IMR-90 (cell line): ENCODE measurements around the gene PLPP4. TPM values are rescaled to one million over a fixed set of nuclear protein-coding genes. Genes with fewer than 3 reads are reported as not detected.

Experiments
- ATAC-seq: fragments of 200-7000 bp; cut with Tn5 transposase; 2 replicates; pipeline ENCODE4 v1.9.1; 2020; ENCODE audit warnings: low read depth, mild to moderate bottlenecking, moderate library complexity
- BruUV-seq: library from RNA; stranded (reverse); fragments of 400-500 nt; replicated peaks from 2 replicates; lab custom pipeline; 2021; lab: Mats Ljungman, UMichigan
- CTCF ChIA-PET: fragments of 300-600 bp; formaldehyde crosslinking; extraction: SDS; loops from one replicate; lab custom pipeline; 2021; ENCODE audit warnings: antibody characterized with exemption; lab: Yijun Ruan, JAX
- POLR2A ChIA-PET: fragments of 300-600 bp; sonication (Branson Sonifier 250); formaldehyde crosslinking; loops from one replicate; lab custom pipeline; 2022; ENCODE audit warnings: antibody characterized with exemption; ENCODE audit not compliant: unreplicated experiment; lab: Charles Lee
- DNase-seq: peaks from one replicate; pipeline ENCODE4 v3.0.0; 2013
- H2AFZ ChIP-seq: replicated peaks from 2 replicates; pipeline ENCODE3; 2013; ENCODE audit warnings: low read length, mild to moderate bottlenecking; ENCODE audit not compliant: poor library complexity
- H2AK5ac ChIP-seq: 2 replicates; pipeline ENCODE4 v1.6.1; 2013; ENCODE audit warnings: low read depth, low read length, inconsistent platforms
- H2AK9ac ChIP-seq: replicated peaks from 2 replicates; pipeline ENCODE3; 2013; ENCODE audit warnings: mild to moderate bottlenecking, low read depth, low read length, moderate library complexity; ENCODE audit not compliant: poor library complexity
- H2BK120ac ChIP-seq: 2 replicates; pipeline ENCODE4 v1.6.1; 2013; ENCODE audit warnings: low read depth, low read length, inconsistent platforms
- H2BK15ac ChIP-seq: 3 replicates; pipeline ENCODE4 v1.6.1; 2013; ENCODE audit warnings: low read depth, low read length, inconsistent platforms
- H2BK20ac ChIP-seq: 2 replicates; pipeline ENCODE4 v1.6.1; 2013; ENCODE audit warnings: low read depth, mild to moderate bottlenecking, inconsistent platforms, low read length, moderate library complexity
- H2BK5ac ChIP-seq: 2 replicates; pipeline ENCODE4 v1.6.1; 2013; ENCODE audit warnings: mild to moderate bottlenecking, low read depth, low read length, inconsistent platforms; ENCODE audit not compliant: poor library complexity, severe bottlenecking
- H3K14ac ChIP-seq: replicated peaks from 2 replicates; pipeline ENCODE4 v1.6.1; 2013; ENCODE audit warnings: low read depth, low read length, inconsistent platforms
- H3K18ac ChIP-seq: 2 replicates; pipeline ENCODE4 v1.6.1; 2013; ENCODE audit warnings: low read depth, low read length, control low read depth
- H3K23ac ChIP-seq: 2 replicates; pipeline ENCODE4 v1.6.1; 2013; ENCODE audit warnings: low read depth, low read length, inconsistent platforms
- H3K27ac ChIP-seq: 2 replicates; pipeline ENCODE4 v1.5.1; 2013; ENCODE audit warnings: mild to moderate bottlenecking, control low read depth, low read length; ENCODE audit not compliant: insufficient read depth
- H3K27me3 ChIP-seq: 2 replicates; pipeline ENCODE4 v1.6.1; 2013; ENCODE audit warnings: low read length; ENCODE audit not compliant: control insufficient read depth, insufficient read depth
- H3K36me3 ChIP-seq: 2 replicates; pipeline ENCODE4 v1.6.1; 2013; ENCODE audit warnings: low read length, mixed read lengths; ENCODE audit not compliant: control insufficient read depth, insufficient read depth
- H3K4ac ChIP-seq: 2 replicates; pipeline ENCODE4 v1.6.1; 2013; ENCODE audit warnings: low read depth, low read length, inconsistent platforms
- H3K4me1 ChIP-seq: 2 replicates; pipeline ENCODE4 v1.6.1; 2013; ENCODE audit warnings: low read length, mixed read lengths; ENCODE audit not compliant: control insufficient read depth, insufficient read depth
- H3K4me2 ChIP-seq: 2 replicates; pipeline ENCODE4 v1.6.1; 2013; ENCODE audit warnings: low read depth, mild to moderate bottlenecking, control low read depth, low read length, moderate library complexity
- H3K4me3 ChIP-seq: 2 replicates; pipeline ENCODE4 v1.5.1; 2013; ENCODE audit warnings: low read depth, mild to moderate bottlenecking, control low read depth, low read length, moderate library complexity; ENCODE audit not compliant: insufficient read depth
- H3K56ac ChIP-seq: 2 replicates; pipeline ENCODE4 v1.6.1; 2013; ENCODE audit warnings: low read length, inconsistent platforms; ENCODE audit not compliant: insufficient read depth; ENCODE audit errors: extremely low read depth
- H3K79me1 ChIP-seq, 2 experiments: 2 replicates each; pipeline ENCODE4 v1.6.1; 2013; ENCODE audit warnings: low read length in 2 of 2, inconsistent platforms in 1 of 2, low read depth in 1 of 2
- H3K9ac ChIP-seq: 2 replicates; pipeline ENCODE4 v1.6.1; 2013; ENCODE audit warnings: low read depth, low read length, control low read depth
- H3K9me1 ChIP-seq: 2 replicates; pipeline ENCODE4 v1.6.1; 2013; ENCODE audit warnings: low read length, inconsistent platforms; ENCODE audit not compliant: insufficient read depth
- H3K9me3 ChIP-seq: 2 replicates; pipeline ENCODE4 v1.6.1; 2013; ENCODE audit warnings: low read length; ENCODE audit not compliant: control insufficient read depth, insufficient read depth
- H4K20me1 ChIP-seq: 2 replicates; pipeline ENCODE4 v1.6.1; 2013; ENCODE audit warnings: low read length, inconsistent platforms; ENCODE audit not compliant: insufficient read depth
- H4K5ac ChIP-seq: 2 replicates; pipeline ENCODE4 v1.6.1; 2013; ENCODE audit warnings: mild to moderate bottlenecking, low read depth, low read length, control low read depth
- H4K8ac ChIP-seq, 2 experiments: 2 replicates each; pipeline ENCODE4 v1.6.1; 2013; ENCODE audit warnings: low read depth in 2 of 2, low read length in 2 of 2, control low read depth in 1 of 2, inconsistent platforms in 1 of 2
- H4K91ac ChIP-seq: 2 replicates; pipeline ENCODE4 v1.6.1; 2013; ENCODE audit warnings: low read depth, low read length, inconsistent platforms; ENCODE audit not compliant: insufficient read depth
- BHLHE40 ChIP-seq: fragments of 150-350 bp; IDR thresholded peaks from 2 replicates; pipeline ENCODE4 v1.6.1; 2016; ENCODE audit warnings: mild to moderate bottlenecking, low read depth, low read length
- CEBPB ChIP-seq: IDR thresholded peaks from 2 replicates; pipeline ENCODE4 v1.6.1; 2012; ENCODE audit warnings: low read depth, low read length, improper control_type of control experiment
- CHD1 ChIP-seq: IDR thresholded peaks from 2 replicates; pipeline ENCODE4 v1.6.1; 2012; ENCODE audit warnings: low read depth, low read length, improper control_type of control experiment
- FOS ChIP-seq: fragments of 150-350 bp; IDR thresholded peaks from 2 replicates; pipeline ENCODE4 v1.6.1; 2016; ENCODE audit warnings: low read depth, low read length
- MAFK ChIP-seq: IDR thresholded peaks from 2 replicates; pipeline ENCODE4 v1.6.1; 2012; ENCODE audit warnings: low read depth, low read length, improper control_type of control experiment
- MAZ ChIP-seq: IDR thresholded peaks from 2 replicates; pipeline ENCODE4 v1.6.1; 2012; ENCODE audit warnings: low read depth, mild to moderate bottlenecking, low read length, improper control_type of control experiment, moderate library complexity, borderline replicate concordance
- MXI1 ChIP-seq: IDR thresholded peaks from 2 replicates; pipeline ENCODE4 v1.6.1; 2012; ENCODE audit warnings: low read depth, mild to moderate bottlenecking, low read length, moderate library complexity, borderline replicate concordance
- NFE2L2 ChIP-seq: fragments of 150-350 bp; IDR thresholded peaks from 2 replicates; pipeline ENCODE4 v1.6.1; 2016; ENCODE audit warnings: low read depth, mild to moderate bottlenecking, low read length
- POLR2A ChIP-seq: IDR thresholded peaks from 2 replicates; pipeline ENCODE4 v1.6.1; 2012; ENCODE audit warnings: mild to moderate bottlenecking, low read depth, low read length
- RAD21 ChIP-seq: IDR thresholded peaks from 2 replicates; pipeline ENCODE4 v1.6.1; 2012; ENCODE audit warnings: low read length, improper control_type of control experiment
- RCOR1 ChIP-seq: IDR thresholded peaks from 2 replicates; pipeline ENCODE4 v1.6.1; 2012; ENCODE audit warnings: mild to moderate bottlenecking, low read length, improper control_type of control experiment; ENCODE audit not compliant: insufficient replicate concordance
- RFX5 ChIP-seq: IDR thresholded peaks from 2 replicates; pipeline ENCODE4 v1.8.0; 2012; ENCODE audit warnings: low read depth, mild to moderate bottlenecking, low read length, moderate library complexity
- SMC3 ChIP-seq: fragments of 150-350 bp; IDR thresholded peaks from 2 replicates; pipeline ENCODE4 v1.6.1; 2016; ENCODE audit warnings: low read depth, mild to moderate bottlenecking, antibody characterized with exemption, low read length, moderate library complexity
- USF2 ChIP-seq: fragments of 150-350 bp; IDR thresholded peaks from 2 replicates; pipeline ENCODE4 v1.6.1; 2017; ENCODE audit warnings: mild to moderate bottlenecking, antibody characterized with exemption, low read length, low read depth
- WGBS, 2 experiments: methylation state at CpG; one replicate each; pipeline versions ENCODE4 v1.1.5 to v1.1.7; 2013; ENCODE audit warnings: missing lambda C conversion rate in 2 of 2; ENCODE audit not compliant: insufficient read length in 1 of 2; ENCODE audit errors: extremely low coverage in 2 of 2; 5-methylcytosine and 5-hydroxymethylcytosine counted together
- dilution Hi-C: fragments of 300-500 bp; cut with HindIII; formaldehyde crosslinking; loops from one replicate; pipeline ENCODE4 v1.14.3; 2018; ENCODE audit warnings: low sequenced_read_pairs; ENCODE audit not compliant: unreplicated experiment
- in situ Hi-C: fragments of 300-500 bp; cut with MboI; formaldehyde crosslinking; loops from 3 replicates; pipeline ENCODE4 v1.14.3; 2019; ENCODE audit warnings: low sequenced_read_pairs, inconsistent platforms, mixed read lengths
- intact Hi-C: fragments of 100-400 bp; cut with micrococcal nuclease; formaldehyde crosslinking; loops from 2 replicates; pipeline ENCODE4 v1.10.0; 2022
- polyA plus RNA-seq, 3 experiments: library from polyadenylated mRNA; depleted of rRNA; stranded (reverse); fragments of >200 nt; gene quantifications; 2 replicates each; pipeline ENCODE4 v1.2.3, GENCODE V29; 2012; ENCODE audit warnings: low replicate concordance in 1 of 3
- total RNA-seq: library from RNA; depleted of rRNA; stranded (reverse); fragments of >200 nt; gene quantifications from 2 replicates; pipeline ENCODE4 v1.2.3, GENCODE V29; 2012
- TF ChIP-seq, protein P1 (sequence below): conservative IDR thresholded peaks from 2 replicates; pipeline ENCODE4 v1.5.1; 2012; ENCODE audit warnings: mild to moderate bottlenecking, low read depth, low read length, improper control_type of control experiment
- TF ChIP-seq, protein P2 (sequence below): fragments of 150-350 bp; IDR thresholded peaks from 2 replicates; pipeline ENCODE4 v1.6.1; 2016; ENCODE audit warnings: low read depth, mild to moderate bottlenecking, low read length, moderate library complexity, borderline replicate concordance

Gene PLPP4
- total and polyA plus RNA-seq, 2 of the 4 experiments (the other 2 are of a cell fraction): 0.18 to 0.60 TPM

DNA sequence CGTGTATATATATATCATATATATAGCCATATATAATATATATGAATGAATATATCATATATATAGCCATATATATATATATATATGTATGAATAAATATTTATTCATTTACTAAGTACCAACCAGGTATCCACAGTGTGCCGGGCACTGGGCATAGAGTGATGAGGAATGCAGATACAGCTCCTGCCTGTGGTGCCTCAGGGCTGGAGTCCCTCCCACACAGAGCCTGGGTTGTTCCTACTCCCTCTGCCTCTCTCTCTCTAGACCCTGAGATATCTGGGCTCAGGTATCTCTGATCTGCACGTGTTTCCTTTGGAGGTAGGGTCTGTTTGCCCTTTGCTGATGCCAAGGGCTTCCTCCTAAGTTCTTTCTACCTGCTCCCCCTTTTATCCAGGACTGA lies 1.4 kb upstream of the PLPP4 start:
- no peaks in the 10 kb centered on the region for H3K79me1 ChIP-seq
- no peaks in the 10 kb centered on the region for H3K27me3 ChIP-seq
- no TSS peak for BruUV-seq
- no peaks in the 10 kb centered on the region for H4K20me1 ChIP-seq
- no peak for ATAC-seq
- in situ Hi-C loops: no loop called here
- no CpG with 5 or more reads among the region's 3 CpGs for WGBS, 2 experiments
- peaks cover 13% of the 10 kb centered on the region for H3K9me3 ChIP-seq
- intact Hi-C loops: no loop called here
- no peak overlapping the region for H3K14ac ChIP-seq
- no peak for DNase-seq
- H3K4me3 ChIP-seq: no peak overlapping the region
- H2BK15ac ChIP-seq: no peak overlapping the region
- no peak overlapping the region for H2BK20ac ChIP-seq
- dilution Hi-C loops: no loop called here
- no peaks in the 10 kb centered on the region for H3K9me1 ChIP-seq
- no peak overlapping the region for H2BK5ac ChIP-seq
- no peak overlapping the region for H3K23ac ChIP-seq
- ChIA-PET CTCF (interaction anchor here (0.6 kb wide), 1 partner anchor 27 kb away, joined by 3 read pairs; no protein-coding TSS in a partner anchor), POLR2A (no interaction called here)
- no peak overlapping the region for H3K4ac ChIP-seq
- H2BK120ac ChIP-seq: no peak overlapping the region
- H4K5ac ChIP-seq: no peak overlapping the region
- H3K4me2 ChIP-seq: no peak overlapping the region
- no peak overlapping the region for H2AK9ac ChIP-seq
- no peak overlapping the region for H4K8ac ChIP-seq
- H3K56ac ChIP-seq: no peak overlapping the region
- no peak overlapping the region for H3K27ac ChIP-seq
- no peak overlapping the region for H3K18ac ChIP-seq
- TF ChIP-seq MXI1 (no peak), BHLHE40 (no peak), RCOR1 (no peak), USF2 (no peak), FOS (no peak), CHD1 (no peak), MAFK (no peak), RFX5 (no peak), CEBPB (no peak), POLR2A (no peak), MAZ (no peak), RAD21 (no peak), NFE2L2 (no peak), SMC3 (no peak)
- TF ChIP-seq, protein P1, sequence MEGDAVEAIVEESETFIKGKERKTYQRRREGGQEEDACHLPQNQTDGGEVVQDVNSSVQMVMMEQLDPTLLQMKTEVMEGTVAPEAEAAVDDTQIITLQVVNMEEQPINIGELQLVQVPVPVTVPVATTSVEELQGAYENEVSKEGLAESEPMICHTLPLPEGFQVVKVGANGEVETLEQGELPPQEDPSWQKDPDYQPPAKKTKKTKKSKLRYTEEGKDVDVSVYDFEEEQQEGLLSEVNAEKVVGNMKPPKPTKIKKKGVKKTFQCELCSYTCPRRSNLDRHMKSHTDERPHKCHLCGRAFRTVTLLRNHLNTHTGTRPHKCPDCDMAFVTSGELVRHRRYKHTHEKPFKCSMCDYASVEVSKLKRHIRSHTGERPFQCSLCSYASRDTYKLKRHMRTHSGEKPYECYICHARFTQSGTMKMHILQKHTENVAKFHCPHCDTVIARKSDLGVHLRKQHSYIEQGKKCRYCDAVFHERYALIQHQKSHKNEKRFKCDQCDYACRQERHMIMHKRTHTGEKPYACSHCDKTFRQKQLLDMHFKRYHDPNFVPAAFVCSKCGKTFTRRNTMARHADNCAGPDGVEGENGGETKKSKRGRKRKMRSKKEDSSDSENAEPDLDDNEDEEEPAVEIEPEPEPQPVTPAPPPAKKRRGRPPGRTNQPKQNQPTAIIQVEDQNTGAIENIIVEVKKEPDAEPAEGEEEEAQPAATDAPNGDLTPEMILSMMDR: no peak
- TF ChIP-seq, protein P2, sequence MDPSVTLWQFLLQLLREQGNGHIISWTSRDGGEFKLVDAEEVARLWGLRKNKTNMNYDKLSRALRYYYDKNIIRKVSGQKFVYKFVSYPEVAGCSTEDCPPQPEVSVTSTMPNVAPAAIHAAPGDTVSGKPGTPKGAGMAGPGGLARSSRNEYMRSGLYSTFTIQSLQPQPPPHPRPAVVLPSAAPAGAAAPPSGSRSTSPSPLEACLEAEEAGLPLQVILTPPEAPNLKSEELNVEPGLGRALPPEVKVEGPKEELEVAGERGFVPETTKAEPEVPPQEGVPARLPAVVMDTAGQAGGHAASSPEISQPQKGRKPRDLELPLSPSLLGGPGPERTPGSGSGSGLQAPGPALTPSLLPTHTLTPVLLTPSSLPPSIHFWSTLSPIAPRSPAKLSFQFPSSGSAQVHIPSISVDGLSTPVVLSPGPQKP: no peak
- H3K4me1 ChIP-seq: no peaks in the 10 kb centered on the region
- H3K9ac ChIP-seq: no peak overlapping the region
- H4K91ac ChIP-seq: no peak overlapping the region
- no peaks in the 10 kb centered on the region for H3K36me3 ChIP-seq
- no peak overlapping the region for H2AK5ac ChIP-seq
- no peak overlapping the region for H2AFZ ChIP-seq
